Ovary (tissue), 3 donors: ENCODE measurements around the gene IGFBP3.

Source experiments
- EP300 ChIP-seq: sonication (generic); formaldehyde crosslinking; IDR thresholded peaks from one replicate; pipeline ENCODE4 v1.6.1; 2017; ENCODE audit warnings: antibody characterized with exemption
- POLR2A ChIP-seq: fragments of 450-650 bp; IDR thresholded peaks from one replicate; pipeline ENCODE4 v1.6.1; 2017; ENCODE audit warnings: antibody characterized with exemption, mild to moderate bottlenecking, moderate library complexity
- TF ChIP-seq, protein P1 (sequence below), 3 donors: fragments of 450-650 bp in 2 of 3; fragments of 200-600 bp in 1 of 3; IDR thresholded peaks; one replicate each; pipeline versions ENCODE4 v1.5.1 to v1.8.0; 2016 to 2022; ENCODE audit warnings: antibody characterized with exemption in 3 of 3, mild to moderate bottlenecking in 1 of 3
- donor health status: DM: no; HTN: no; CAD: no.

DNA sequence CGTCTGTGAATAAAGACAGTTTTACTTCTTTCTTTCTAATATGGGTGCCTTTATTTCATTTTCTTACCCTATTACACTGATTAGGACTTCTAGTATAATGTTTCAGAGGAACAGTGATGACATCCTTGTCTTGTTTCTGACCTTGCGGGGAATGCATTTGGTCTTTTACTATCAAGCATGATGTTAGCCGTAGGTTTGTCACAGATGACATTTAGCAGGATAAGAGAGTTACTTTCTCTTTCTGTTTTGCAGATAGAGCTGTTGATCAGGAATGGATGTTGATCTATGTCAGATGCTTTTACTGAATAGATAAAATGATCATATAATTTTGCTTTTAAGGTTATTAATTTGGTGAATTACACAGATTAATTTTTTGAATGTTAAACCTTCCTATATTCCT is 6.6 kb upstream of the IGFBP3 start:
- TF ChIP-seq, protein P1, sequence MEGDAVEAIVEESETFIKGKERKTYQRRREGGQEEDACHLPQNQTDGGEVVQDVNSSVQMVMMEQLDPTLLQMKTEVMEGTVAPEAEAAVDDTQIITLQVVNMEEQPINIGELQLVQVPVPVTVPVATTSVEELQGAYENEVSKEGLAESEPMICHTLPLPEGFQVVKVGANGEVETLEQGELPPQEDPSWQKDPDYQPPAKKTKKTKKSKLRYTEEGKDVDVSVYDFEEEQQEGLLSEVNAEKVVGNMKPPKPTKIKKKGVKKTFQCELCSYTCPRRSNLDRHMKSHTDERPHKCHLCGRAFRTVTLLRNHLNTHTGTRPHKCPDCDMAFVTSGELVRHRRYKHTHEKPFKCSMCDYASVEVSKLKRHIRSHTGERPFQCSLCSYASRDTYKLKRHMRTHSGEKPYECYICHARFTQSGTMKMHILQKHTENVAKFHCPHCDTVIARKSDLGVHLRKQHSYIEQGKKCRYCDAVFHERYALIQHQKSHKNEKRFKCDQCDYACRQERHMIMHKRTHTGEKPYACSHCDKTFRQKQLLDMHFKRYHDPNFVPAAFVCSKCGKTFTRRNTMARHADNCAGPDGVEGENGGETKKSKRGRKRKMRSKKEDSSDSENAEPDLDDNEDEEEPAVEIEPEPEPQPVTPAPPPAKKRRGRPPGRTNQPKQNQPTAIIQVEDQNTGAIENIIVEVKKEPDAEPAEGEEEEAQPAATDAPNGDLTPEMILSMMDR (IDR thresholded peaks at IDR 0.05) = no peak
- no peak for TF ChIP-seq POLR2A
- no peak for TF ChIP-seq EP300
